ENCODE data around the gene INTS4.
"Not testable (repeated sequence)": the region's sequence is repeated elsewhere in the genome, so short reads cannot be mapped to it uniquely, and the experiment has no call there.

DNA sequence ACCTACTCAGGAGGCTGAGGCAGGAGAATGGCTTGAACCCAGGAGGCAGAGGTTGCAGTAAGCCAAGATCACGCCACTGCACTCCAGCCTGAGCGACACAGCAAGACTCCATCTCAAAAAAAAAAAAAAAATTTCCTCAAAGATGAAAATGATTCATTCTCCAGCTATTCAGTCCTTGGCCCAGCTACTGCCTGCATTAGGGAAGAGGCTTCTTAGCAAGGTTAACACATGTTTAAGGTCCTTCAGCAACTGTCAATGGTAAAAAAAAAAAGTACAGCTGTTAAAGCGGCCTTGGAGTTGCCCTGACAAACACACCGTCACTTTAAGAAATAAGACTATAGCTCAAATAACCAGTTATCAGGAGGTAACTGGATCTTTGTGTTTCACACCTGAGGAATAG, 116.2 kb downstream of the INTS4 start:
- TF ChIP-seq, protein P1, sequence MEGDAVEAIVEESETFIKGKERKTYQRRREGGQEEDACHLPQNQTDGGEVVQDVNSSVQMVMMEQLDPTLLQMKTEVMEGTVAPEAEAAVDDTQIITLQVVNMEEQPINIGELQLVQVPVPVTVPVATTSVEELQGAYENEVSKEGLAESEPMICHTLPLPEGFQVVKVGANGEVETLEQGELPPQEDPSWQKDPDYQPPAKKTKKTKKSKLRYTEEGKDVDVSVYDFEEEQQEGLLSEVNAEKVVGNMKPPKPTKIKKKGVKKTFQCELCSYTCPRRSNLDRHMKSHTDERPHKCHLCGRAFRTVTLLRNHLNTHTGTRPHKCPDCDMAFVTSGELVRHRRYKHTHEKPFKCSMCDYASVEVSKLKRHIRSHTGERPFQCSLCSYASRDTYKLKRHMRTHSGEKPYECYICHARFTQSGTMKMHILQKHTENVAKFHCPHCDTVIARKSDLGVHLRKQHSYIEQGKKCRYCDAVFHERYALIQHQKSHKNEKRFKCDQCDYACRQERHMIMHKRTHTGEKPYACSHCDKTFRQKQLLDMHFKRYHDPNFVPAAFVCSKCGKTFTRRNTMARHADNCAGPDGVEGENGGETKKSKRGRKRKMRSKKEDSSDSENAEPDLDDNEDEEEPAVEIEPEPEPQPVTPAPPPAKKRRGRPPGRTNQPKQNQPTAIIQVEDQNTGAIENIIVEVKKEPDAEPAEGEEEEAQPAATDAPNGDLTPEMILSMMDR (conservative IDR thresholded peaks at IDR 0.05; ENCODE audit: low read length), result not testable (repeated sequence)
- not testable (repeated sequence) for TF ChIP-seq EZH2phosphoT487 (IDR thresholded peaks at IDR 0.05; ENCODE audit: borderline replicate concordance)

All from Loucy (cell line).